ENCODE data around the gene ZNF319.

ZNF319 gene

GRCh38 chr16:58038219-58038641 is 37.8 kb upstream of the ZNF319 start:
- FAIRE-seq, result no peak
- no peak for TF ChIP-seq TAF1 (IDR thresholded peaks at IDR 0.05; ENCODE audit: low read depth, low read length)
- no peak for TF ChIP-seq PAX5 (IDR thresholded peaks at IDR 0.05; ENCODE audit: insufficient read depth, low read length, severe bottlenecking)
- no peak for TF ChIP-seq POLR2A (IDR thresholded peaks at IDR 0.05; ENCODE audit: low read depth, low read length)
- no peak for TF ChIP-seq POLR2AphosphoS5 (IDR thresholded peaks at IDR 0.05; ENCODE audit: low read depth, low read length)
- no peak for TF ChIP-seq POU2F2 (IDR thresholded peaks at IDR 0.05; ENCODE audit: low read depth, low read length)
- no peak for TF ChIP-seq SPI1 (IDR thresholded peaks at IDR 0.05; ENCODE audit: low read depth, low read length)
- DNase-seq (ENCODE audit: insufficient read length, low spot score), result no peak

DNA sequence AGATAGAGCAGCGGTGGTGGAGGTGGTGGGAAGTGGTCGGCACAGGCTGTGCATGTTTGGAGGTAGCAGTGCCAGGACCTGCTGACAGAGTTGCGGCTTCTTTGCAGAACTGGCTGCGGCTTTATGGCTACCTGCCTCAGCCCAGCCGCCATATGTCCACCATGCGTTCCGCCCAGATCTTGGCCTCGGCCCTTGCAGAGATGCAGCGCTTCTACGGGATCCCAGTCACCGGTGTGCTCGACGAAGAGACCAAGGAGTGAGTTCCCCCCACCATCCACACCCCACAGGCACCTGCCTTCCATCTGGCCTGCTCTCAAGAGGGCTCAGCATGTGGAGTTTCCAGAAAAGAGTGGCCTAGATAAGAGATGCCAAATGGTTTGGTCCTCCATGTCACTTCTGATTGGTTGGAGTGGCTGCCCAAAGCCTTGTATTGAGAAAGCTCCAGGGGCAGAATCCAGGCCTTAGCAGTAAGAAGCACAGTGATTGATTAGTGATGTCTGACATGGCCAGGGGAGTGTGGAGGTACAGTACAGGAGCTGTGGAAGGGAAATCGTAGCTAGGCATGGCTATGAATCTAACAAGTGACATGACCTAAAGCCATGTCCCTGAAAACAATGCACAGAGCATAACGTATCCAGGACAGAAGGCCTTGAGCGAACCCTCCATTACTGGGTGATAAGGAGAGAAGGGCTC is 37.0 kb upstream of the ZNF319 start:
- FAIRE-seq, result no peak
- DNase-seq (ENCODE audit: insufficient read length, low spot score), result no peak
- TF ChIP-seq POU2F2 (IDR thresholded peaks at IDR 0.05; ENCODE audit: low read depth, low read length) (no peak), SPI1 (IDR thresholded peaks at IDR 0.05; ENCODE audit: low read depth, low read length) (no peak), PAX5 (IDR thresholded peaks at IDR 0.05; ENCODE audit: insufficient read depth, low read length, severe bottlenecking) (no peak)

GRCh38 chr16:58036943-58037342 is 36.5 kb upstream of the ZNF319 start:
- no peak for FAIRE-seq

GRCh38 chr16:58035356-58036170 is 35.1 kb upstream of the ZNF319 start:
- FAIRE-seq (no peak), DNase-seq (ENCODE audit: insufficient read length, low spot score) (no peak)
- no peak for TF ChIP-seq TAF1 (IDR thresholded peaks at IDR 0.05; ENCODE audit: low read depth, low read length)
- no peak for TF ChIP-seq POU2F2 (IDR thresholded peaks at IDR 0.05; ENCODE audit: low read depth, low read length)
- TF ChIP-seq POLR2AphosphoS5 (IDR thresholded peaks at IDR 0.05; ENCODE audit: low read depth, low read length), result no peak

More at GRCh38 chr16:58036943-58037342, 36.5 kb upstream of the ZNF319 start:
- TF ChIP-seq TAF1 (IDR thresholded peaks at IDR 0.05; ENCODE audit: low read depth, low read length) (no peak), POLR2AphosphoS5 (IDR thresholded peaks at IDR 0.05; ENCODE audit: low read depth, low read length) (no peak), POU2F2 (IDR thresholded peaks at IDR 0.05; ENCODE audit: low read depth, low read length) (no peak), POLR2A (IDR thresholded peaks at IDR 0.05; ENCODE audit: low read depth, low read length) (no peak), PAX5 (IDR thresholded peaks at IDR 0.05; ENCODE audit: insufficient read depth, low read length, severe bottlenecking) (no peak), SPI1 (IDR thresholded peaks at IDR 0.05; ENCODE audit: low read depth, low read length) (no peak)
- no peak for DNase-seq (ENCODE audit: insufficient read length, low spot score)

DNA sequence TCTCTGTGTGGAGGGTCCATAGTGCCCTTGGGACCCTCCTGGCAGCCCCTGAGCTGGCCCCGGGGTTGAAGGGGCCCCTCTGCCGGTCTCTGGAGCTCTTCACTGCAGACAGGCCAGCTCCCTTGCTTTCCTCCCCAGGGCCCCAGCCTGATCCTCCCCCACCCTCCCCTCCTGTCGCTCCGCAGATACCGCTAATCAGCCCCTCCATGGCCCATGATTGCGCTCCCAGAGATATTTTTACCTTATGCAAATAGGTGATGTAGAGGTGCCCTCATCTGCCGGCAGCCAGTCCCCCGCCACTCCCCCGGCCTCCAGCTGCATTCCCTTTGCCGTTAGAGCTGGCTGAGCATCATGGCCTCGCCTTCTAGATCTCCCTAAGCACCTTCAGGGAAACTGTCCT is 34.3 kb upstream of the ZNF319 start:
- FAIRE-seq (no peak), DNase-seq (ENCODE audit: insufficient read length, low spot score) (no peak)
- TF ChIP-seq POLR2AphosphoS5 (IDR thresholded peaks at IDR 0.05; ENCODE audit: low read depth, low read length) (no peak), POU2F2 (IDR thresholded peaks at IDR 0.05; ENCODE audit: low read depth, low read length) (no peak), POLR2A (IDR thresholded peaks at IDR 0.05; ENCODE audit: low read depth, low read length) (no peak), PAX5 (IDR thresholded peaks at IDR 0.05; ENCODE audit: insufficient read depth, low read length, severe bottlenecking) (no peak), TAF1 (IDR thresholded peaks at IDR 0.05; ENCODE audit: low read depth, low read length) (no peak), SPI1 (IDR thresholded peaks at IDR 0.05; ENCODE audit: low read depth, low read length) (no peak)

GRCh38 chr16:58034128-58034685 is 33.7 kb upstream of the ZNF319 start:
- FAIRE-seq (no peak), DNase-seq (ENCODE audit: insufficient read length, low spot score) (no peak)
- no peak for TF ChIP-seq POLR2AphosphoS5 (IDR thresholded peaks at IDR 0.05; ENCODE audit: low read depth, low read length)

DNA sequence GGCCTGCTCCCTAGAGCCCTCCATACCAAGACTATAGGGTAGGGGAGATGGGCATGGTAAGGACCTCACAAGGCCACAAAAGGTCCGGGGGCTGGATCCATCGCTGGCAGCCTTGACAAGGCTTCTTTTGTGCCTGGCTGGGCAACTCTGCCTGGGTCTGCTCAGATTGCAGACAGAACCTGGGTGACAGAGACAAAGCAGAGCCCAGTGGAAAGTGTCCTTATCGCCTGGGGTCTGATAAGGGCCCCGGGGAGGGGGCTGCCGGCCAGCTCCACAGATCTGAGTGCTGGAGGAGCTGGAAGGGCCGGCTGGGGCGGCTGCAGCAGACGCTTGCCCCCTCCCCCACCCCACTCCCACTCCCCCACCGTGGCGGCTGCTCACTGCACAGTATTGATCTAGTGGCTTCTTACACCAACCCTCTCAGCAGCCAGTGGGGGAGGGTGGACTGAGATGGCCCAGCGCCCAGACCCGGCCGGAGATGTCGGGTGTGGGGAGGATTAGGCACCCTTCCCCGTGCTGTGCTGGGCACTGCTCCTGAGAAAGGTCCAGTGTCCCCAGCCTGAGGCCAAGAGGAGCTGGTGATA is 32.3 kb upstream of the ZNF319 start:
- no peak for FAIRE-seq
- DNase-seq (ENCODE audit: insufficient read length, low spot score), result no peak
- TF ChIP-seq POLR2A (IDR thresholded peaks at IDR 0.05; ENCODE audit: low read depth, low read length) (no peak), SPI1 (IDR thresholded peaks at IDR 0.05; ENCODE audit: low read depth, low read length) (no peak), PAX5 (IDR thresholded peaks at IDR 0.05; ENCODE audit: insufficient read depth, low read length, severe bottlenecking) (no peak), TAF1 (IDR thresholded peaks at IDR 0.05; ENCODE audit: low read depth, low read length) (no peak)

GRCh38 chr16:58031016-58031800 is 30.7 kb upstream of the ZNF319 start:
- no peak for DNase-seq (ENCODE audit: insufficient read length, low spot score)
- FAIRE-seq, result no peak
- TF ChIP-seq POLR2A (IDR thresholded peaks at IDR 0.05; ENCODE audit: low read depth, low read length), result no peak
- no peak for TF ChIP-seq POLR2AphosphoS5 (IDR thresholded peaks at IDR 0.05; ENCODE audit: low read depth, low read length)
- no peak for TF ChIP-seq TAF1 (IDR thresholded peaks at IDR 0.05; ENCODE audit: low read depth, low read length)
- TF ChIP-seq PAX5 (IDR thresholded peaks at IDR 0.05; ENCODE audit: insufficient read depth, low read length, severe bottlenecking), result no peak
- TF ChIP-seq SPI1 (IDR thresholded peaks at IDR 0.05; ENCODE audit: low read depth, low read length), result no peak
- no peak for TF ChIP-seq POU2F2 (IDR thresholded peaks at IDR 0.05; ENCODE audit: low read depth, low read length)

DNA sequence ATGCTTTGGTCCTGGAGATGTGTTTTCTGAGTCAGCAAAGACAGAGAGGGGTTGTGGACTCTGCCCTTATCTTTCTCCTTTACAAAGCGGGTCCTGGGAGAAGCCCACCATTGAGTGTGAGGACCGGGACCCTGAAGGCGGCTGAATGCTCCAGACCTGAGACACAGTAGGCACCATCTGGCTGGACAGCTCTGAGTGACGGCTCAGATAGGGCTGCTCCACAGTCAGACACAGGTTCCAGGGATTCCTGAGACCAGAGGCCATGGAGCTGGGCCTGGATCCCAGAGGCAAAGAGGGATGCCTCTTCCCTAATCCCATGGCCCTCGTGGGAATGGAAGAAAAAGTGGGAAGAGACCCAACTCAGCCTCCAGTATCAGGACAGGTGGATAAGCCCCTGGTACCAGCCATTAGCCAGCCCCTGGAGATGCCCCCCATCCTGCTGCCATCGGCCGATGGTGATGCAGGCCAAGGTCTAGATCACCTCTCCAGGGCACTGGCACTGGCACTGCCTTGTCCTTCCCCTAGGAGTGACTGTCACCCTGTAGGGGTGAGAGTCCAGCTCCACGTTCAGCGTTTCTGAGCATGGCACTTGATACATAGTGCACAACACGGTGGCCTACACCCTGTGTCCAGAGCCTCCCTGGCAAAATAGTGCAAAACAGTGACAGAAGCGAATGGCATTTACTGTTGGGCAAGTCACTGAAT is 29.8 kb upstream of the ZNF319 start:
- FAIRE-seq (no peak), DNase-seq (ENCODE audit: insufficient read length, low spot score) (no peak)
- TF ChIP-seq POLR2AphosphoS5 (IDR thresholded peaks at IDR 0.05; ENCODE audit: low read depth, low read length), result no peak
- TF ChIP-seq POLR2A (IDR thresholded peaks at IDR 0.05; ENCODE audit: low read depth, low read length), result no peak
- no peak for TF ChIP-seq POU2F2 (IDR thresholded peaks at IDR 0.05; ENCODE audit: low read depth, low read length)
- no peak for TF ChIP-seq SPI1 (IDR thresholded peaks at IDR 0.05; ENCODE audit: low read depth, low read length)
- no peak for TF ChIP-seq TAF1 (IDR thresholded peaks at IDR 0.05; ENCODE audit: low read depth, low read length)
- no peak for TF ChIP-seq PAX5 (IDR thresholded peaks at IDR 0.05; ENCODE audit: insufficient read depth, low read length, severe bottlenecking)
